ENCODE results near the gene DGCR8. TPM values are rescaled to one million over a fixed set of nuclear protein-coding genes. Genes with fewer than 3 reads are reported as not detected.

DGCR8 gene
- total and polyA plus RNA-seq, 11 donors: 8.8 to 22.1 (median 13.0) TPM

DNA sequence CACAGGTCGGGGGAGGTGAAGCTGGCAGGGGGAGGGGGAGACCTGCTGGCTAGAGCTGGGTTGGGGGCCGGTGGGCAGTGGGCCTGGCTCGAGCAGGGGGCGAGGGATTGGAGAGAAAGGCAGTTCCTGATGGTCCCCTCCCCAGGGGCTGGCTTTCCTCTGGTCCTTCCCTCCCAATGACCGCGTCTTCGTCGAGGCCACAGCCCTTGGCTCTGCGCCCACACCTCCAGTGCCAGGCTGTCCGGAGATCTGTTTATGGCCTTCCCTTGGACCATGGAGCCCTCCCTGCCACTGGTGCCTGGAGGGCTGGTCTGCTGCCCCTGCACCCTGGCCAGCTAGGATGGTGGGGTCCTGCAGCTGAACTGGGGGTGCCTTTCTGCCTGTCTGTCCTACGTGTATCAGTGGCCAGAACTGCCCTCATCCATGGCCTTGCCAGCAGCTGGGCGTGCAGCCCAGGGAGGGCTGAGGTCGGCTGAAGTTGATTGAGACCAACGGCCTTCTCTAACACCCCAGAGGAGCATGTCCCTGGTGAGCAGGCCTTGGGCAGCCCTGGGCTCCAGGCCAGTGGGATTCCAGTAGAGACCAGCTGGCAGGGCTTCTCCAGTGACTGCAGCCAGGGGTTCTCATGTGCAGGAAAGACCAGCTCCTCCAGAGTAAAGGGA lies 46.9 kb upstream of the DGCR8 start:
- peak in 1 of 2 donors; percentile 11 for TF ChIP-seq POLR2A (IDR thresholded peaks at IDR 0.05)
- TF ChIP-seq, protein P1, sequence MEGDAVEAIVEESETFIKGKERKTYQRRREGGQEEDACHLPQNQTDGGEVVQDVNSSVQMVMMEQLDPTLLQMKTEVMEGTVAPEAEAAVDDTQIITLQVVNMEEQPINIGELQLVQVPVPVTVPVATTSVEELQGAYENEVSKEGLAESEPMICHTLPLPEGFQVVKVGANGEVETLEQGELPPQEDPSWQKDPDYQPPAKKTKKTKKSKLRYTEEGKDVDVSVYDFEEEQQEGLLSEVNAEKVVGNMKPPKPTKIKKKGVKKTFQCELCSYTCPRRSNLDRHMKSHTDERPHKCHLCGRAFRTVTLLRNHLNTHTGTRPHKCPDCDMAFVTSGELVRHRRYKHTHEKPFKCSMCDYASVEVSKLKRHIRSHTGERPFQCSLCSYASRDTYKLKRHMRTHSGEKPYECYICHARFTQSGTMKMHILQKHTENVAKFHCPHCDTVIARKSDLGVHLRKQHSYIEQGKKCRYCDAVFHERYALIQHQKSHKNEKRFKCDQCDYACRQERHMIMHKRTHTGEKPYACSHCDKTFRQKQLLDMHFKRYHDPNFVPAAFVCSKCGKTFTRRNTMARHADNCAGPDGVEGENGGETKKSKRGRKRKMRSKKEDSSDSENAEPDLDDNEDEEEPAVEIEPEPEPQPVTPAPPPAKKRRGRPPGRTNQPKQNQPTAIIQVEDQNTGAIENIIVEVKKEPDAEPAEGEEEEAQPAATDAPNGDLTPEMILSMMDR (IDR thresholded peaks at IDR 0.05): peak in 1 of 12 donors; percentile 10
- WGBS, 4 donors: 52 to 100% (median 58%) methylated on average over 2 to 14 of the region's 14 CpGs

DNA sequence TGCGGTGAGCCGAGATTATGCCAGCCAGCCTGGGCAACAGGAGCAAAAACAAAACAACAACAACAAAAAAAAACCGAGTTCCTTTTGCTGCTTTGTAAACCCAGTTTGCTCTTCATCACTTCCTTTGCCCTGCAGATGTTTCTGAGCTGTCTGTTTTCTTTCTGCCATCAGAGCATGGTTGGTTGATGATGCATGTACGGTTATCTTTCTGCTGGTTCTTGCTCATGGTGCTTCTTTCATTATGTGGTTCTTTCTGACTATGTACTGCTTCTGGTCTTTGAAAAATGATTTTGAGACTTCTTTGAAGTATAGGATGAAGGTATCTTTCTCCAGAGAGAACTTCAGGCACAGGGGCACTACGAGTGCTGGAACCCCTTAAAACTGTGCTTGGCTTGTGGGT lies 45.9 kb upstream of the DGCR8 start:
- 80 to 95% (median 87%) methylated on average over 5 of the region's 5 CpGs for WGBS, 4 donors
- H3K27ac ChIP-seq: peak overlapping the region in 1 of 12 donors; percentile 85
- no peak for ATAC-seq
- H3K9me3 ChIP-seq: no peaks in the 10 kb centered on the region
- no peaks in the 10 kb centered on the region for H3K27me3 ChIP-seq
- H3K4me3 ChIP-seq: no peak overlapping the region
- intact Hi-C loops (cut with DNase I): loop anchor here in 1 of 10 donors (10.0 kb wide), 1 partner anchor 51 kb away; the partner anchor contains the start of gene DGCR8
- DNase-seq: no peak
- TF ChIP-seq, protein P1 (IDR thresholded peaks at IDR 0.05): no peak
- TF ChIP-seq POLR2A (IDR thresholded peaks at IDR 0.05): no peak
- H3K36me3 ChIP-seq: peaks cover 0 to 48% (median 35%) of the 10 kb centered on the region in 9 donors
- peaks cover 11 to 76% (median 46%) of the 10 kb centered on the region in 12 donors for H3K4me1 ChIP-seq

More for the DNA sequence above, 46.9 kb upstream of the DGCR8 start:
- no peaks in the 10 kb centered on the region for H3K27me3 ChIP-seq
- ATAC-seq: peak; percentile 77 to 85 (median 84)
- DNase-seq: peak; percentile 72 to 88 (median 75)
- no peaks in the 10 kb centered on the region for H3K9me3 ChIP-seq
- intact Hi-C loops (cut with DNase I): loop anchor here in 1 of 10 donors (10.0 kb wide), 1 partner anchor 52 kb away; the partner anchor contains the start of gene DGCR8
- H3K4me1 ChIP-seq: peaks cover 11 to 85% (median 54%) of the 10 kb centered on the region in 12 donors
- H3K4me3 ChIP-seq: no peak overlapping the region
- peaks cover 0 to 38% (median 26%) of the 10 kb centered on the region in 9 donors for H3K36me3 ChIP-seq
- peak overlapping the region in 11 of 12 donors; percentile 20 to 86 (median 73) for H3K27ac ChIP-seq

DNA sequence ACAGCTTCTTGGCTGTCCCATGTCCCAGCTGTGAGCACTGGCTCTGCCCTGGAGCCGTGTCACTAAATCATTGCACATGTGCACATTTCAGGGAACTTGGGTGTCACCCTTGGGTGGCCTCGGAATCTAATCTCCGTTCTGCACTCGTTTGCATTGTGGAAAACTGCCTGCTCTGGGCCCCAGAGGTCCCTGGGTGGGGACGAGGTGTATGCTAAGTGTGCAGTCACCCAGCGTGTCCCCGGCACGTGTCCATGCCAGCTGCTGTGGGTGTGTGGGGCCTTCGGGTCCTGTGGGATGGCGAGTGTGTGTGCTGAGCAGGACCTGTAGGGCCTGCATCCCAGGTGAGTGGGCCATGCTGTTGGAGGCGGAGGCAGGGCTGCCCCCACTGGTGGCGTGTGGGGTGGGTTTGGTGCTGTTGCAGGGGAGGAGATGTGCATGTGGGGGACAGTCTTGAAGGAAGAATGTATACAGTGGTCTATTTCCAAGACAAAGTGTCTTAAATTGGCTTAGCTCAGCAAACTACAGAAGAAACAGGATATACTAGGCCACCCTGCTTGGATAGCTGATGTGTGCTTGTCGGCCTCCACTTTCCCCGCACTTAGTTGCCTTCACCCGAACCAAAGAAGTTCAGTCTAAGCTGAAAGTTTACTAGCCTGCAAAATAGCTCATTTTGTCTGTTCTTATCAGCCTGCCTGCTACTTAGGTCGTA lies 44.5 kb upstream of the DGCR8 start:
- WGBS, 4 donors: 77 to 88% (median 83%) methylated on average over 16 of the region's 16 CpGs
- DNase-seq: no peak
- no peak for ATAC-seq

More for the DNA sequence above, 44.5 kb upstream of the DGCR8 start:
- Histone ChIP-seq H3K4me1 (peaks cover 11 to 68% (median 40%) of the 10 kb centered on the region in 12 donors), H3K27ac (no peak overlapping the region), H3K36me3 (peaks cover 0 to 59% (median 46%) of the 10 kb centered on the region in 9 donors), H3K27me3 (no peaks in the 10 kb centered on the region), H3K9me3 (no peaks in the 10 kb centered on the region), H3K4me3 (no peak overlapping the region)
- intact Hi-C loops (cut with DNase I): loop anchor here in 2 of 10 donors (5.0 to 10.0 kb wide), 2 partner anchors 42 to 49 kb away; partner anchors contain the start of gene DGCR8 (in 1 of the 2)
- no peak for TF ChIP-seq POLR2A (IDR thresholded peaks at IDR 0.05)
- TF ChIP-seq, protein P1 (IDR thresholded peaks at IDR 0.05): no peak
